Neutrophil (primary cell): Measurements from ENCODE around the gene TMEM120B.

Source experiments
- H3K27ac ChIP-seq: fragments of 200-600 bp; sonication (generic); 2 replicates; pipeline ENCODE4 v1.5.1; 2016; ENCODE audit warnings: mild to moderate bottlenecking, moderate library complexity
- H3K27me3 ChIP-seq: fragments of 200-600 bp; sonication (generic); 2 replicates; pipeline ENCODE4 v1.6.0; 2016; ENCODE audit warnings: mild to moderate bottlenecking
- H3K36me3 ChIP-seq: fragments of 200-600 bp; sonication (generic); 2 replicates; pipeline ENCODE4 v1.5.1; 2017
- H3K4me1 ChIP-seq, 2 experiments: fragments of 200-600 bp in 1 of 2; sonication (generic) in 1 of 2; 1 replicate in 1 of 2; 2 replicates in 1 of 2; pipeline versions ENCODE4 v1.5.1 to v1.6.1; 2013 to 2016; ENCODE audit warnings: low read depth in 1 of 2, low read length in 1 of 2, mild to moderate bottlenecking in 1 of 2, moderate library complexity in 1 of 2; ENCODE audit not compliant: control insufficient read depth in 1 of 2, insufficient read depth in 1 of 2
- H3K4me3 ChIP-seq, 2 experiments: fragments of 200-600 bp in 1 of 2; sonication (generic) in 1 of 2; 1 replicate in 1 of 2; 2 replicates in 1 of 2; pipeline ENCODE4 v1.5.1; 2013 to 2016; ENCODE audit warnings: low read depth in 1 of 2, low read length in 1 of 2, mild to moderate bottlenecking in 1 of 2, moderate library complexity in 1 of 2
- H3K9me3 ChIP-seq: fragments of 200-600 bp; sonication (generic); 2 replicates; pipeline ENCODE4 v1.5.1; 2016
- TF ChIP-seq, protein P1 (sequence below): fragments of 200-600 bp; sonication (generic); IDR thresholded peaks from 2 replicates; pipeline ENCODE4 v1.5.1; 2016; ENCODE audit warnings: antibody characterized with exemption

TMEM120B gene

DNA sequence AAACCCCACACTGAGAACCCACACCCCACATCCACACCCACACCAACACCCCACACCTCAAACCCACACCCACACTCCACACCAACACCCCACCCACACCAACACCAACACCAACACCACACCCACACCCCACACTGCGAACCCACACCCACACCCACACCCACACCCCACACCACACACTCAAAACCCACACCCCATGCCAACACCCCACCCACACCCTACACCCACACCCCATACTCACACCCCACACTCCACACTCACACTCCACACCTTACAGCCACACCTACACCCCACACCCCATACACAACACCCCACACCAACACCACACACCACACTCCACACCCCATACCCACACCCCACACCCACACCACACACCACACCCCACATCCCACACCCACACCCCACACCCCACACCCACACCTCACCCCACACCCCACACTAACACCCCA, 38.0 kb downstream of the TMEM120B start:
- Histone ChIP-seq H3K27ac (no peak overlapping the region), H3K36me3 (no peaks in the 10 kb centered on the region), H3K4me1 (no peaks in the 10 kb centered on the region)

DNA sequence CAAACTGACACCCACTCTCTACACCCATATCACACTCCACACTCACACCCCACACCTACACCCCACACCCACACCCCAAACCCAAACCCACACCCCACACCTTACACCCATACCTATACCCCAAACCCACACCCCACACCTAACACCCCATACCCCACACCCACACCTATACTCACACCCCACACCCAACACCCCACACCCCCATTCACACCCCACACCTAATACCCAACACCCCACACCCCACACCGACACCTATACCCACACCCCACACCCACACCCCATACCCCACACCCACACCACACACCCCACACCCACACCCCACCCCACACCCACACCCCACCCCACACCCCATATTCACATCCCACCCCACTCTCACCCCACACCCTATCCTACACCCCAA, 38.5 kb downstream of the TMEM120B start:
- Histone ChIP-seq H3K9me3 (no peaks in the 10 kb centered on the region), H3K27me3 (no peaks in the 10 kb centered on the region), H3K4me3 (no peak overlapping the region), H3K4me1 (no peaks in the 10 kb centered on the region), H3K27ac (no peak overlapping the region), H3K36me3 (no peaks in the 10 kb centered on the region)
- TF ChIP-seq, protein P1, sequence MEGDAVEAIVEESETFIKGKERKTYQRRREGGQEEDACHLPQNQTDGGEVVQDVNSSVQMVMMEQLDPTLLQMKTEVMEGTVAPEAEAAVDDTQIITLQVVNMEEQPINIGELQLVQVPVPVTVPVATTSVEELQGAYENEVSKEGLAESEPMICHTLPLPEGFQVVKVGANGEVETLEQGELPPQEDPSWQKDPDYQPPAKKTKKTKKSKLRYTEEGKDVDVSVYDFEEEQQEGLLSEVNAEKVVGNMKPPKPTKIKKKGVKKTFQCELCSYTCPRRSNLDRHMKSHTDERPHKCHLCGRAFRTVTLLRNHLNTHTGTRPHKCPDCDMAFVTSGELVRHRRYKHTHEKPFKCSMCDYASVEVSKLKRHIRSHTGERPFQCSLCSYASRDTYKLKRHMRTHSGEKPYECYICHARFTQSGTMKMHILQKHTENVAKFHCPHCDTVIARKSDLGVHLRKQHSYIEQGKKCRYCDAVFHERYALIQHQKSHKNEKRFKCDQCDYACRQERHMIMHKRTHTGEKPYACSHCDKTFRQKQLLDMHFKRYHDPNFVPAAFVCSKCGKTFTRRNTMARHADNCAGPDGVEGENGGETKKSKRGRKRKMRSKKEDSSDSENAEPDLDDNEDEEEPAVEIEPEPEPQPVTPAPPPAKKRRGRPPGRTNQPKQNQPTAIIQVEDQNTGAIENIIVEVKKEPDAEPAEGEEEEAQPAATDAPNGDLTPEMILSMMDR, result no peak

More for the DNA sequence above, 38.0 kb downstream of the TMEM120B start:
- H3K27me3 ChIP-seq, result no peaks in the 10 kb centered on the region
- no peak overlapping the region for H3K4me3 ChIP-seq
- no peaks in the 10 kb centered on the region for H3K9me3 ChIP-seq
- TF ChIP-seq, protein P1, result no peak

DNA sequence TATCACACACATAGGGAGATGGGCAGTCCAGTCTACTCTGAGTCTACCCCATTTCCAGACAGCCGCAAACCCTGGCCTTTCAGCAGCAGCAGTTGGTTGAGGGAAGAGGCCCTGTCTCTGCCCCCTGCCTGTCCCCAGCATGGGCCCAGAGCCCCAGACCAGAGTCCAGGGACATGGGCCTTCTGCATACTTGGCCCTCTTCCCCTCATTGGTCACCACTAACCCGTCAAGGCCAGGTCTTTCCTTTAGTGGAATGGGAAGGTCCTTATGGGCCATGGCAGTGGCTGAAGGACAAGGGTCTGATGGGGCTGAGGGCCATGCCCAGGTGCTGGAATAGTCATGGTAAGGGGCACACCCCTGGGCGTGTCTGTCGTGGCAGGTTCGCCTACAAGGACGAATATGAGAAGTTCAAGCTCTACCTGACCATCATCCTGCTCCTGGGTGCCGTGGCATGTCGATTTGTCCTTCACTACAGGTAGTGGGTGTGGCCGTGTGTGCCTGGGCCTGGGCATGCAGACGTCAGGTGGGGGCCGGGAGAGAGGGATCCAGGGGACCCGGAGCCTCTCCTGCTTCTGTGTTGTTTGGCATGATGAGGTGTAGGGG, 39.3 kb downstream of the TMEM120B start:
- Histone ChIP-seq H3K4me3 (no peak overlapping the region), H3K27me3 (no peaks in the 10 kb centered on the region), H3K9me3 (no peaks in the 10 kb centered on the region), H3K27ac (no peak overlapping the region), H3K36me3 (no peaks in the 10 kb centered on the region), H3K4me1 (no peaks in the 10 kb centered on the region)
- TF ChIP-seq, protein P1, result no peak

DNA sequence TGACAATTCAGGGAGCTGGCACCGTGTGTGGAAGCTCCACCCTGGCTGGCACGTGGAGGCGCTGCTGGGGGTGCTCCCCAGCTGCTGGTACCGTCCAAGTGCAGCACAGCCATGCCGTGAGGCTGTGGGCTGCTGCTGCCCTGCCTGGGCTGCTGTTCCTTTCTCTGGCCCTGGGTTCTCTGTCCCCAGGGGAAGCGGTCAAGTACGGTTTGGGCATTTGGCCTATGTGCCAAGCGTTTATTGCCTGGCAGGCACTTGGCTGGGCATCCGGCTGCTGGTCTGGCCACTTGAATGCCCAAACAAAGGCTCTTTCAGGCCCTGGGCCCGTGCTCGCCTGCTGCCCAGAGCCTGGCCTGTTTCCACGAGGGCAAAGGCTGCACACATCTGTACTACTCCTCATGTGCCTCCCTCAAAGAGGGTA, 41.3 kb downstream of the TMEM120B start:
- H3K27me3 ChIP-seq, result no peaks in the 10 kb centered on the region
- no peaks in the 10 kb centered on the region for H3K9me3 ChIP-seq
- no peaks in the 10 kb centered on the region for H3K4me1 ChIP-seq
- no peaks in the 10 kb centered on the region for H3K36me3 ChIP-seq
- TF ChIP-seq, protein P1, result no peak
- H3K27ac ChIP-seq, result no peak overlapping the region
- no peak overlapping the region for H3K4me3 ChIP-seq

DNA sequence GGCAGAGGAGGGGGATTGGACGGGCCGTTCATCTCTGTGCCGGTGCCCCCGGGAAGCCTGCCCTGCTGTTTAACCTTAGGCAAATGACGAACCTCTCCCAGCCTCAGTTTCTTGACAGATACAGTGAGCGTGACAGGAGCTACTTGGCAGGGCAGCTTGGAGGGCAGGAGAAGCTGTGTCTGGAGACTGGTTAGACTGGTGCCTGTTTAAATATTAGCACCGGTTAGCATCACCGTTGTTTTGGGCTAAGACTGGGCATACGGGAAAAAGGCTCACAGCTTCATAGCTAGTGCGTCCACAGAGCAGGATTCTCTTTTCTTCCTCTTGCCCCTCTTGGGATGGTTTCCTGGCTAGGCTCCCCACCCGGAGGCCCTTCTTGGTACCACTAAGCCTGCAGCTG, 42.3 kb downstream of the TMEM120B start:
- Histone ChIP-seq H3K4me1 (no peaks in the 10 kb centered on the region), H3K36me3 (no peaks in the 10 kb centered on the region), H3K9me3 (no peaks in the 10 kb centered on the region), H3K27ac (no peak overlapping the region), H3K27me3 (no peaks in the 10 kb centered on the region), H3K4me3 (no peak overlapping the region)
- TF ChIP-seq, protein P1, result no peak
